Skeletal muscle satellite cell (primary cell): Measurements from ENCODE around the gene NEK11.
"Not testable (repeated sequence)": the region's sequence is repeated elsewhere in the genome, so short reads cannot be mapped to it uniquely, and the experiment has no call there.

Experiments
- H3K27me3 ChIP-seq: 2 replicates; pipeline ENCODE4 v1.7.0; 2013; ENCODE audit warnings: low read length; ENCODE audit not compliant: control insufficient read depth, insufficient read depth
- H3K36me3 ChIP-seq: 2 replicates; pipeline ENCODE4 v1.7.0; 2013; ENCODE audit warnings: mild to moderate bottlenecking, control low read depth, low read length; ENCODE audit not compliant: insufficient read depth
- H3K4me1 ChIP-seq: 2 replicates; pipeline ENCODE4 v1.7.0; 2013; ENCODE audit warnings: low read length; ENCODE audit not compliant: control insufficient read depth, insufficient read depth
- H3K4me2 ChIP-seq: 2 replicates; pipeline ENCODE4 v1.7.0; 2013; ENCODE audit warnings: mild to moderate bottlenecking, low read length
- H3K4me3 ChIP-seq: 2 replicates; pipeline ENCODE4 v1.7.0; 2013; ENCODE audit warnings: low read length
- H3K9ac ChIP-seq: 2 replicates; pipeline ENCODE4 v1.7.0; 2013; ENCODE audit warnings: mild to moderate bottlenecking, low read depth, low read length, moderate library complexity
- H3K9me3 ChIP-seq: replicated peaks from 2 replicates; pipeline ENCODE4 v1.7.0; 2013; ENCODE audit warnings: mild to moderate bottlenecking, control low read depth, low read length

Gene NEK11

GRCh38 chr3:131009698-131010097 lies 17.0 kb upstream of the NEK11 start:
- no peaks in the 10 kb centered on the region for H3K9me3 ChIP-seq
- no peak overlapping the region for H3K4me2 ChIP-seq
- no peaks in the 10 kb centered on the region for H3K4me1 ChIP-seq
- H3K4me3 ChIP-seq = no peak overlapping the region
- H3K36me3 ChIP-seq = peaks cover 38% of the 10 kb centered on the region
- H3K27me3 ChIP-seq = no peaks in the 10 kb centered on the region
- H3K9ac ChIP-seq = no peak overlapping the region

GRCh38 chr3:131018970-131019369 lies 7.7 kb upstream of the NEK11 start:
- Histone ChIP-seq H3K36me3 (peaks cover 38% of the 10 kb centered on the region), H3K4me1 (no peaks in the 10 kb centered on the region), H3K9ac (no peak overlapping the region), H3K4me3 (no peak overlapping the region), H3K27me3 (no peaks in the 10 kb centered on the region), H3K9me3 (no peaks in the 10 kb centered on the region), H3K4me2 (no peak overlapping the region)

GRCh38 chr3:131020122-131020693 lies 6.5 kb upstream of the NEK11 start:
- Histone ChIP-seq H3K4me1 (no peaks in the 10 kb centered on the region), H3K27me3 (no peaks in the 10 kb centered on the region), H3K4me3 (no peak overlapping the region), H3K9ac (no peak overlapping the region), H3K4me2 (no peak overlapping the region), H3K36me3 (peaks cover 27% of the 10 kb centered on the region), H3K9me3 (no peaks in the 10 kb centered on the region)

GRCh38 chr3:131025539-131025938 lies 1.1 kb upstream of the NEK11 start:
- H3K9ac ChIP-seq = peak overlapping the region; percentile 93
- H3K4me3 ChIP-seq = peak overlapping the region; percentile 95
- no peaks in the 10 kb centered on the region for H3K9me3 ChIP-seq
- H3K36me3 ChIP-seq = peaks cover 3% of the 10 kb centered on the region
- H3K27me3 ChIP-seq = no peaks in the 10 kb centered on the region
- H3K4me2 ChIP-seq = peak overlapping the region; percentile 88
- peaks cover 14% of the 10 kb centered on the region for H3K4me1 ChIP-seq

DNA sequence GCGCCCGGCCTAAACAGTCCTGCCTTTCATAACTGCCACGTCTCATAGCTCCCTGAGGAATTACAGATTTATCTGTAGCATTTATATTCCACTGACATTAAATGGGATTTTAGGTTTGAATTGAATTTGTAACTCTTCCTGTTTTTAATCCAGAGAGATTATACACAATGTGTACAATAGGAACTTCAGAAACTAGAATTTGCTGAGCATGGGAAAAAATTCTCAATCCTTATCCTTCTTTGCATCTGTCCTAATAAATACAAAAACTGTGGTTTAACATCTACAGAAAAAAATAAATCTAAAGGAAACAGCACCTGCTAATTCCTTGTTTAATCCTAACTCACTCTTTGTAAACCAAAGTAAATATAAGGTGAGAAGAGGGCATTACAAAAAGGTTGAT lies 2.2 kb downstream of the NEK11 start:
- Histone ChIP-seq H3K4me2 (no peak overlapping the region), H3K36me3 (no peaks in the 10 kb centered on the region), H3K9ac (no peak overlapping the region), H3K27me3 (no peaks in the 10 kb centered on the region), H3K4me3 (no peak overlapping the region), H3K4me1 (peaks cover 14% of the 10 kb centered on the region), H3K9me3 (no peaks in the 10 kb centered on the region)

GRCh38 chr3:131031660-131032059 lies 5.0 kb downstream of the NEK11 start:
- H3K27me3 ChIP-seq = no peaks in the 10 kb centered on the region
- no peak overlapping the region for H3K4me2 ChIP-seq
- H3K4me3 ChIP-seq = no peak overlapping the region
- H3K9ac ChIP-seq = no peak overlapping the region
- no peaks in the 10 kb centered on the region for H3K36me3 ChIP-seq
- no peaks in the 10 kb centered on the region for H3K9me3 ChIP-seq
- peaks cover 24% of the 10 kb centered on the region for H3K4me1 ChIP-seq

GRCh38 chr3:131033480-131034080 lies 6.9 kb downstream of the NEK11 start:
- Histone ChIP-seq H3K36me3 (no peaks in the 10 kb centered on the region), H3K4me2 (no peak overlapping the region), H3K4me1 (peaks cover 26% of the 10 kb centered on the region), H3K9me3 (no peaks in the 10 kb centered on the region), H3K9ac (no peak overlapping the region), H3K4me3 (no peak overlapping the region), H3K27me3 (no peaks in the 10 kb centered on the region)

DNA sequence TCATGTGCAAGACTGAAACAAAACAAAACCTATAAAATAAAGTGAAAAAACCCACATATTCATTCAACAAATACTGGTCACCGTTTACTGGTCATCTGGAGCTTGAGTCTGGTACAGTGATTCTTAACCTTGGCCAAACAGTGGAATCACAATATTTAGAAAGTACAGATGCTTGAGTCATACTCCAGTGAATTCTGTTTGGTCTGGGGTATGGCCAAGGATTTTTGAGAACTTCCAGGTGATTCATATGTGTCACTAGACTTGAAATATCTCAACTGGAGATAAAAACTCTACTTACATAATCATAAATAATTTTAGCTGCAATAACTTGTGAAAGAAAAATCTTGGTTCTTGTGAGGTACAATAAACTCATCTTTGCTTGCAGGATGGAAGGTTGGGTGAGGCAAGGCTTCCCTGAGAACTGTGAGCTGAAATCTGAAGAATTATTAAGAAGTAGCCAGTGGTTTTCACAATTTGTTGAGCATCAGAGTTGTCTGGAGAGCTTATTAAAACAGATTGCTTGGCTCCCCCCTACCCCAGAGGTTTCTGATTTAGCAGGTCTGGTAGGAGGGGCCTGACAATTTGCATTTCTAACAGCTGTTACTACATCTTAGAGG lies 9.6 kb downstream of the NEK11 start:
- H3K9me3 ChIP-seq = no peaks in the 10 kb centered on the region
- peak overlapping the region; percentile 17 for H3K4me2 ChIP-seq
- H3K9ac ChIP-seq = no peak overlapping the region
- peaks cover 26% of the 10 kb centered on the region for H3K4me1 ChIP-seq
- no peak overlapping the region for H3K4me3 ChIP-seq
- H3K36me3 ChIP-seq = no peaks in the 10 kb centered on the region
- no peaks in the 10 kb centered on the region for H3K27me3 ChIP-seq

DNA sequence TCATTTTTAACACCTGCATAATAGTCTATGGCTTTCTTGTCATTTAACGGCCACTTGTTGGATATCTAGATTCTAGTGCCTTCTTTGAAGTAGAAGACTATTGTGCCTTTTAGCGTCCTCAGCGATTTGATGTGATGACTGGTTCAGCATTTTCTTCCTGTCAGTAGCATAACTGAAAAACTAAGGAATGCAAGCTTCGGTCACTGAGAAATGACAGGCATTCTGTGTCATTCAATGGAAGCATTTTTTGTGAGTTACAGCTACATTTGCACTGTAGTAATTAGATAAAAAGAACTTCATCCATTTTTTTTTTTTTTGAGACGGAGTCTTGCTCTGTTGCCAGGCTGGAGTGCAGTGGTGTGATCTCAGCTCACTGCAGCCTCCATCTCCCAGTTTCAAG lies 10.3 kb downstream of the NEK11 start:
- Histone ChIP-seq H3K4me1 (peaks cover 26% of the 10 kb centered on the region), H3K4me2 (no peak overlapping the region), H3K27me3 (no peaks in the 10 kb centered on the region), H3K9me3 (no peaks in the 10 kb centered on the region), H3K36me3 (no peaks in the 10 kb centered on the region), H3K4me3 (no peak overlapping the region), H3K9ac (no peak overlapping the region)

- Histone ChIP-seq H3K9ac (no peak overlapping the region), H3K4me2 (no peak overlapping the region), H3K4me3 (no peak overlapping the region), H3K27me3 (no peaks in the 10 kb centered on the region), H3K36me3 (no peaks in the 10 kb centered on the region), H3K9me3 (no peaks in the 10 kb centered on the region), H3K4me1 (peaks cover 26% of the 10 kb centered on the region)
Observed at GRCh38 chr3:131038326-131038725, 11.6 kb downstream of the NEK11 start.

DNA sequence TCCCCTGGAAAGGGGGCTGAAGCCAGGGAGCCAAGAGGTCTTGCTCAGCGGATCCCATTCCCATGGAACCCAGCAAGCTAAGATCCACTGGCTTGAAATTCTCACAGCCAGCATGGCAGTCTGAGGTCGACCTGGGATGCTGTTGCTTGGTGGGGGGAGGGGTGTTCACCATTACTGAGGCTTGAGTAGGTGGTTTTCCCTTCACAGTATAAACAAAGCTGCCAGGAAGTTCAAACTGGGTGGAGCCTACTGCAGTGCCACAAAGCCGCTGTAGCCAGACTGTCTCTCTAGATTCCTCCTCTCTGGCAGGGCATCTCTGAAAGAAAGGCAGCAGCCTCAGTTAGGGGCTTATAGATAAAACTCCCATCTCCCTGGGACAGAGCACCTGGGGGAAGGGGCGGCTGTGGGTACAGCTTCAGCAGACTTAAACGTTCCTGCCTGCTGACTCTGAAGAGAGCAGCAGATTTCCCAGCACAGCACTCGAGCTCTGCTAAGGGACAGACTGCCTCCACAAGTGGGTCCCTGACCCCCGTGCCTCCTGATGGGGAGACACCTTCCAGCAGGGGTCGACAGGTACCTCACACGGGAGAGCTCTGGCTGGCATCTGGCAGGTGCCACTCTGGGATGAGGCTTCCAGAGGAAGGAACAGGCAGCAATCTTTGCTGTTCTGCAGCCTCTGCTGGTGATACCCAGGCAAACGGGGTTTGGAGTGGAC lies 15.8 kb downstream of the NEK11 start:
- not testable (repeated sequence) for H3K9me3 ChIP-seq, H3K36me3 ChIP-seq, H3K4me2 ChIP-seq, H3K4me3 ChIP-seq, H3K4me1 ChIP-seq, H3K9ac ChIP-seq, H3K27me3 ChIP-seq
